Right lobe of liver (tissue), 4 donors: Measurements from ENCODE around the gene ARSI.

Source experiments
- POLR2A ChIP-seq: fragments of 450-650 bp; IDR thresholded peaks from one replicate; pipeline ENCODE4 v1.6.1; 2017; ENCODE audit warnings: antibody characterized with exemption, mild to moderate bottlenecking
- TF ChIP-seq, protein P1 (sequence below), 4 donors: fragments of 200-600 bp in 3 of 4; fragments of 450-650 bp in 1 of 4; IDR thresholded peaks; one replicate each; pipeline versions ENCODE4 v1.5.1 to v1.8.0; 2016 to 2022; ENCODE audit warnings: antibody characterized with exemption in 4 of 4, mild to moderate bottlenecking in 2 of 4
- donor health status: DM: no; HTN: no; CAD: no.
- donor health status: DM: no; HTN: no; CAD: no.
- donor health status: DM: no; HTN: yes; CAD: no.

GRCh38 chr5:150338546-150338945 is 35.8 kb upstream of the ARSI start:
- TF ChIP-seq POLR2A, result no peak
- TF ChIP-seq, protein P1, sequence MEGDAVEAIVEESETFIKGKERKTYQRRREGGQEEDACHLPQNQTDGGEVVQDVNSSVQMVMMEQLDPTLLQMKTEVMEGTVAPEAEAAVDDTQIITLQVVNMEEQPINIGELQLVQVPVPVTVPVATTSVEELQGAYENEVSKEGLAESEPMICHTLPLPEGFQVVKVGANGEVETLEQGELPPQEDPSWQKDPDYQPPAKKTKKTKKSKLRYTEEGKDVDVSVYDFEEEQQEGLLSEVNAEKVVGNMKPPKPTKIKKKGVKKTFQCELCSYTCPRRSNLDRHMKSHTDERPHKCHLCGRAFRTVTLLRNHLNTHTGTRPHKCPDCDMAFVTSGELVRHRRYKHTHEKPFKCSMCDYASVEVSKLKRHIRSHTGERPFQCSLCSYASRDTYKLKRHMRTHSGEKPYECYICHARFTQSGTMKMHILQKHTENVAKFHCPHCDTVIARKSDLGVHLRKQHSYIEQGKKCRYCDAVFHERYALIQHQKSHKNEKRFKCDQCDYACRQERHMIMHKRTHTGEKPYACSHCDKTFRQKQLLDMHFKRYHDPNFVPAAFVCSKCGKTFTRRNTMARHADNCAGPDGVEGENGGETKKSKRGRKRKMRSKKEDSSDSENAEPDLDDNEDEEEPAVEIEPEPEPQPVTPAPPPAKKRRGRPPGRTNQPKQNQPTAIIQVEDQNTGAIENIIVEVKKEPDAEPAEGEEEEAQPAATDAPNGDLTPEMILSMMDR (IDR thresholded peaks at IDR 0.05), result no peak
